H1 (cell line): ENCODE results near the gene WRAP73. TPM values are rescaled to one million over a fixed set of nuclear protein-coding genes. Genes with fewer than 3 reads are reported as not detected.

Experiments used
- ATF2 ChIP-seq: IDR thresholded peaks from 2 replicates; pipeline ENCODE4 v1.6.1; 2012; ENCODE audit warnings: low read length, inconsistent platforms
- MAX ChIP-seq: IDR thresholded peaks from 2 replicates; pipeline ENCODE4 v1.6.1; 2012; ENCODE audit warnings: inconsistent platforms
- PHF8 ChIP-seq: fragments of 200-600 bp; sonication (generic); conservative IDR thresholded peaks from 2 replicates; pipeline ENCODE4 v1.7.1; 2012; ENCODE audit warnings: low read depth, mild to moderate bottlenecking, inconsistent platforms, low read length, moderate library complexity
- SIN3A ChIP-seq, 2 experiments: IDR thresholded peaks in 1 of 2; conservative IDR thresholded peaks in 1 of 2; 2 replicates each; pipeline ENCODE4 v1.6.1; 2011 to 2012; ENCODE audit warnings: low read length in 2 of 2, improper control_type of control experiment in 1 of 2, low read depth in 1 of 2, mild to moderate bottlenecking in 1 of 2
- SP2 ChIP-seq: IDR thresholded peaks from 2 replicates; pipeline ENCODE4 v1.6.1; 2012; ENCODE audit warnings: mild to moderate bottlenecking, low read length, inconsistent platforms
- polyA plus RNA-seq, 7 experiments: library from polyadenylated mRNA; depleted of rRNA in 3 of 7; stranded (reverse) in 5 of 7; unstranded in 2 of 7; fragments of >200 nt in 5 of 7; fragments of 200-250 nt in 2 of 7; gene quantifications; 1 replicate in 5 of 7; 2 replicates in 1 of 7; 4 replicates in 1 of 7; pipeline versions ENCODE4 v1.2.1 to v1.2.3, GENCODE V29; 2011 to 2013; ENCODE audit warnings: missing spikeins in 2 of 7, mixed read lengths in 2 of 7
- total RNA-seq: library from RNA; stranded (reverse); fragmentation: NEBNext Ultra II Directional; extraction: Animal tissue kit (Norgen Biotek cat#: 25700); gene quantifications from 2 replicates; pipeline ENCODE4 v1.2.1, GENCODE V29; 2021

Gene WRAP73
- total and polyA plus RNA-seq, 2 of the 8 experiments (the other 6 are each of a cell fraction or from before 2014, with no cell fraction given) = 30.3 to 50.7 TPM

- TF ChIP-seq ATF2 = no peak
- no peak for TF ChIP-seq SP2
- no peak for TF ChIP-seq SIN3A (conservative IDR thresholded peaks at IDR 0.05 in 1 of 2, IDR thresholded peaks at IDR 0.05 in 1 of 2; ENCODE audit: low read depth in 1 of 2, low read length in 2 of 2)
- TF ChIP-seq MAX = no peak
- TF ChIP-seq PHF8 = no peak
- TF ChIP-seq, all 59 proteins: peak for 0
Observed at GRCh38 chr1:3657096-3657475, 7.2 kb upstream of the WRAP73 start (continued).
